Stomach (tissue), 4 donors: ENCODE results near the gene CEACAM7.

Source experiments
- EP300 ChIP-seq: sonication (generic); formaldehyde crosslinking; IDR thresholded peaks from one replicate; pipeline ENCODE4 v1.6.1; 2017; ENCODE audit warnings: antibody characterized with exemption
- POLR2AphosphoS5 ChIP-seq, 3 donors: sonication (generic); formaldehyde crosslinking; IDR thresholded peaks; one replicate each; pipeline ENCODE4 v1.6.1; 2016; ENCODE audit warnings: antibody characterized with exemption in 3 of 3

GRCh38 chr19:41688098-41688497 lies at the start of gene CEACAM7:
- no peak for TF ChIP-seq EP300
- no peak for TF ChIP-seq POLR2AphosphoS5 (IDR thresholded peaks at IDR 0.05)
